Mesenchymal stem cell (in vitro differentiated cells and primary cell): Measurements from ENCODE around the gene UBALD2.

ENCODE experiments used
- DNase-seq: peaks from one replicate; pipeline ENCODE4 v3.0.0-alpha.2; 2013
- H2AFZ ChIP-seq: one replicate; pipeline ENCODE4 v1.6.1; 2013; ENCODE audit warnings: low read depth, mild to moderate bottlenecking, control low read depth, inconsistent platforms, low read length, moderate library complexity
- H2AK5ac ChIP-seq: 2 replicates; pipeline ENCODE4 v1.6.1; 2013; ENCODE audit warnings: low read length, moderate library complexity, mild to moderate bottlenecking, inconsistent platforms; ENCODE audit not compliant: severe bottlenecking
- H2BK120ac ChIP-seq: one replicate; pipeline ENCODE4 v1.6.1; 2013; ENCODE audit warnings: low read depth, mild to moderate bottlenecking, inconsistent platforms, low read length, moderate library complexity
- H2BK12ac ChIP-seq, 2 experiments: one replicate each; pipeline ENCODE4 v1.6.1; 2013; ENCODE audit warnings: inconsistent platforms in 2 of 2, low read length in 2 of 2, mild to moderate bottlenecking in 2 of 2, moderate library complexity in 2 of 2, control low read depth in 1 of 2
- H2BK15ac ChIP-seq: one replicate; pipeline ENCODE4 v1.6.1; 2013; ENCODE audit warnings: mild to moderate bottlenecking, low read depth, inconsistent platforms; ENCODE audit not compliant: poor library complexity, severe bottlenecking
- H2BK5ac ChIP-seq: 2 replicates; pipeline ENCODE4 v1.6.1; 2013; ENCODE audit warnings: low read depth, mild to moderate bottlenecking, low read length, control low read depth, inconsistent platforms; ENCODE audit not compliant: poor library complexity, severe bottlenecking
- H3K14ac ChIP-seq, 2 experiments: one replicate each; pipeline ENCODE4 v1.6.1; 2013; ENCODE audit warnings: inconsistent platforms in 2 of 2, low read length in 2 of 2, control low read depth in 1 of 2, mild to moderate bottlenecking in 1 of 2, moderate library complexity in 1 of 2
- H3K18ac ChIP-seq, 2 experiments: one replicate each; pipeline ENCODE4 v1.6.1; 2013; ENCODE audit warnings: inconsistent platforms in 2 of 2, low read length in 2 of 2, control low read depth in 1 of 2, low read depth in 1 of 2, mild to moderate bottlenecking in 1 of 2
- H3K23ac ChIP-seq, 2 experiments: one replicate each; pipeline ENCODE4 v1.6.1; 2013; ENCODE audit warnings: inconsistent platforms in 2 of 2, low read length in 2 of 2, mild to moderate bottlenecking in 2 of 2, moderate library complexity in 2 of 2, control low read depth in 1 of 2
- H3K27ac ChIP-seq: 2 replicates; pipeline ENCODE4 v1.5.1; 2013; ENCODE audit warnings: mild to moderate bottlenecking, moderate library complexity, low read length, control low read depth, inconsistent platforms; ENCODE audit not compliant: poor library complexity, severe bottlenecking
- H3K27me3 ChIP-seq, 2 experiments: 2 replicates each; pipeline versions ENCODE4 v1.6.1 to v1.7.0; 2013; ENCODE audit warnings: low read length in 2 of 2, mild to moderate bottlenecking in 2 of 2, moderate library complexity in 2 of 2, control low read depth in 1 of 2, inconsistent platforms in 1 of 2; ENCODE audit not compliant: control insufficient read depth in 1 of 2, insufficient read depth in 1 of 2
- H3K36me3 ChIP-seq, 2 experiments: 2 replicates each; pipeline versions ENCODE4 v1.6.1 to v1.7.0; 2013; ENCODE audit warnings: low read length in 2 of 2, control low read depth in 1 of 2, inconsistent platforms in 1 of 2, low read depth in 1 of 2, mild to moderate bottlenecking in 1 of 2; ENCODE audit not compliant: insufficient read depth in 2 of 2, control insufficient read depth in 1 of 2
- H3K4ac ChIP-seq, 2 experiments: one replicate each; pipeline ENCODE4 v1.6.1; 2013; ENCODE audit warnings: inconsistent platforms in 2 of 2, low read length in 2 of 2, mild to moderate bottlenecking in 2 of 2, moderate library complexity in 2 of 2, control low read depth in 1 of 2, low read depth in 1 of 2
- H3K4me1 ChIP-seq: 2 replicates; pipeline ENCODE4 v1.6.1; 2013; ENCODE audit warnings: low read depth, low read length, control low read depth; ENCODE audit not compliant: control insufficient read depth, insufficient read depth
- H3K4me2 ChIP-seq: 2 replicates; pipeline ENCODE4 v1.6.1; 2013; ENCODE audit warnings: low read length, mild to moderate bottlenecking, inconsistent platforms; ENCODE audit not compliant: poor library complexity, severe bottlenecking
- H3K4me3 ChIP-seq, 2 experiments: 2 replicates each; pipeline versions ENCODE4 v1.5.1 to v1.7.0; 2013; ENCODE audit warnings: low read length in 2 of 2, mild to moderate bottlenecking in 2 of 2, control low read depth in 1 of 2, low read depth in 1 of 2; ENCODE audit not compliant: insufficient read depth in 1 of 2
- H3K79me1 ChIP-seq: replicated peaks from 2 replicates; pipeline ENCODE4 v1.6.1; 2013; ENCODE audit warnings: mild to moderate bottlenecking, control low read depth, low read length, inconsistent platforms; ENCODE audit not compliant: poor library complexity, severe bottlenecking
- H3K9ac ChIP-seq: 2 replicates; pipeline ENCODE4 v1.7.0; 2013; ENCODE audit warnings: mild to moderate bottlenecking, low read length, moderate library complexity
- H3K9me3 ChIP-seq: 2 replicates; pipeline ENCODE4 v1.7.0; 2013; ENCODE audit warnings: mild to moderate bottlenecking, low read length; ENCODE audit not compliant: control insufficient read depth
- H4K8ac ChIP-seq: one replicate; pipeline ENCODE4 v1.6.1; 2013; ENCODE audit warnings: inconsistent platforms, mild to moderate bottlenecking, low read length, moderate library complexity
- H4K91ac ChIP-seq: one replicate; pipeline ENCODE4 v1.6.1; 2013; ENCODE audit warnings: mild to moderate bottlenecking, low read length, inconsistent platforms
- WGBS: methylation state at CpG from one replicate; pipeline ENCODE4 v1.1.7; 2013; ENCODE audit warnings: mixed read lengths; 5-methylcytosine and 5-hydroxymethylcytosine counted together

UBALD2 gene

GRCh38 chr17:76307966-76308338 lies 42.8 kb downstream of the UBALD2 start, which contains the start of gene QRICH2:
Gene QRICH2, minus strand, starts transcription at chr17:76308276. Its CDS starts 278 bp downstream, at chr17:76307998.
- no peak within 1 kb of the TSS for H3K18ac ChIP-seq
- H3K9ac ChIP-seq = no peak within 1 kb of the TSS
- no peaks in the 10 kb centered on the region for H3K9me3 ChIP-seq
- no peak within 1 kb of the TSS for H3K23ac ChIP-seq
- WGBS = 97% methylated on average over 44 of the region's 44 CpGs
- H3K27me3 ChIP-seq = no peaks in the 10 kb centered on the region
- DNase-seq = no peak
- peaks cover 6% of the 10 kb centered on the region for H3K79me1 ChIP-seq
- no peak within 1 kb of the TSS for H3K27ac ChIP-seq
- H3K4me3 ChIP-seq = peak within 1 kb of the TSS in 1 of 2 experiments; percentile 36
- no peak within 1 kb of the TSS for H3K14ac ChIP-seq
- H2BK12ac ChIP-seq = no peak within 1 kb of the TSS
- no peak within 1 kb of the TSS for H4K8ac ChIP-seq
- no peak within 1 kb of the TSS for H2BK5ac ChIP-seq
- H2BK15ac ChIP-seq = no peak within 1 kb of the TSS
- no peak within 1 kb of the TSS for H2AFZ ChIP-seq
- H2BK120ac ChIP-seq = no peak within 1 kb of the TSS
- H2AK5ac ChIP-seq = no peak within 1 kb of the TSS
- peak within 1 kb of the TSS; percentile 56 for H4K91ac ChIP-seq
- H3K4me2 ChIP-seq = no peak within 1 kb of the TSS
- no peaks in the 10 kb centered on the region for H3K4me1 ChIP-seq
- peaks cover 35 to 37% of the 10 kb centered on the region in 2 experiments for H3K36me3 ChIP-seq
- H3K4ac ChIP-seq = no peak within 1 kb of the TSS

DNA sequence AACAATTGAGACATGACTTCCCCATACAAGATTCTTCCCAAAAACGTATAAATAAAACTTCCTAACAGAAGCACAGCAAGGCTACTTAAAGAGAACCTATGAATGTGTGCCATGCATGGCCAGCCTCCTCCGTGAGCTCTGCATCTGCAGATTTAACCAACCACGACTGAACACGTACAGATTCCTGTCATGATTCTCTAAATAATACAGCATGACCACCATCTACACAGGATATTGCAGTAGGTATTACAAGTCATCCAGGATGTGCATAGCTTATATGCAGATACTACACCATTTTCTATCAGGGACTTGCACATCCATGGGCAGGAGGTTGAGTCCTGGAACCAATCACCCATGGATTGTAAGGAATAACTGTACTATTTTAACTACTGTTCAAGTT lies 44.3 kb downstream of the UBALD2 start:
- H4K91ac ChIP-seq = no peak overlapping the region
- peaks cover 43 to 44% of the 10 kb centered on the region in 2 experiments for H3K36me3 ChIP-seq
- no peak overlapping the region for H2BK120ac ChIP-seq
- H3K4me3 ChIP-seq = no peak overlapping the region
- H2BK12ac ChIP-seq = no peak overlapping the region
- H2AK5ac ChIP-seq = no peak overlapping the region
- H3K18ac ChIP-seq = no peak overlapping the region
- H3K4me2 ChIP-seq = no peak overlapping the region
- no peak overlapping the region for H2BK5ac ChIP-seq
- no peak overlapping the region for H3K9ac ChIP-seq
- H3K4me1 ChIP-seq = no peaks in the 10 kb centered on the region
- no peak overlapping the region for H3K14ac ChIP-seq
- no peak overlapping the region for H2BK15ac ChIP-seq
- H3K23ac ChIP-seq = no peak overlapping the region
- H2AFZ ChIP-seq = no peak overlapping the region
- peaks cover 9% of the 10 kb centered on the region for H3K79me1 ChIP-seq
- no peaks in the 10 kb centered on the region for H3K27me3 ChIP-seq
- no peaks in the 10 kb centered on the region for H3K9me3 ChIP-seq
- H3K27ac ChIP-seq = no peak overlapping the region
- no peak overlapping the region for H3K4ac ChIP-seq
- no peak overlapping the region for H4K8ac ChIP-seq
- WGBS = 98% methylated on average over 4 of the region's 4 CpGs
- DNase-seq = no peak

GRCh38 chr17:76312735-76313134 lies 47.6 kb downstream of the UBALD2 start:
- Histone ChIP-seq H2BK5ac (no peak overlapping the region), H3K14ac (no peak overlapping the region), H3K4me2 (no peak overlapping the region), H4K8ac (no peak overlapping the region), H3K4me3 (no peak overlapping the region), H2BK15ac (no peak overlapping the region), H3K9ac (no peak overlapping the region), H3K36me3 (peaks cover 27 to 60% of the 10 kb centered on the region in 2 experiments), H3K27ac (no peak overlapping the region), H3K23ac (no peak overlapping the region), H3K79me1 (peaks cover 15% of the 10 kb centered on the region), H3K18ac (no peak overlapping the region), H2BK12ac (no peak overlapping the region), H3K4me1 (no peaks in the 10 kb centered on the region), H4K91ac (no peak overlapping the region), H3K27me3 (no peaks in the 10 kb centered on the region), H3K9me3 (no peaks in the 10 kb centered on the region), H3K4ac (no peak overlapping the region), H2AFZ (no peak overlapping the region), H2BK120ac (no peak overlapping the region), H2AK5ac (no peak overlapping the region)
- 85% methylated on average over 6 of the region's 9 CpGs for WGBS
- no peak for DNase-seq

- Histone ChIP-seq H3K36me3 (peaks cover 24 to 55% of the 10 kb centered on the region in 2 experiments), H3K79me1 (peaks cover 11% of the 10 kb centered on the region), H4K91ac (no peak overlapping the region), H2AFZ (no peak overlapping the region), H2BK12ac (no peak overlapping the region), H3K9ac (no peak overlapping the region), H3K4me1 (no peaks in the 10 kb centered on the region), H3K27ac (no peak overlapping the region), H3K4ac (no peak overlapping the region), H3K23ac (no peak overlapping the region), H3K9me3 (no peaks in the 10 kb centered on the region), H3K18ac (no peak overlapping the region), H3K27me3 (no peaks in the 10 kb centered on the region), H2BK15ac (no peak overlapping the region), H3K14ac (no peak overlapping the region), H4K8ac (no peak overlapping the region), H3K4me2 (no peak overlapping the region), H2BK120ac (no peak overlapping the region), H2BK5ac (no peak overlapping the region), H3K4me3 (no peak overlapping the region), H2AK5ac (no peak overlapping the region)
- 95% methylated on average over 15 of the region's 15 CpGs for WGBS
- no peak for DNase-seq
Observed at GRCh38 chr17:76314392-76315227, 49.5 kb downstream of the UBALD2 start.
